C4-2B (cell line): ENCODE data around the gene BSPRY.

Source experiments
- H3K27ac ChIP-seq: fragments of 450-650 bp; 2 replicates; pipeline ENCODE4 v1.5.1; 2017
- CTCF ChIP-seq: fragments of 450-650 bp; conservative IDR thresholded peaks from 2 replicates; pipeline ENCODE4 v1.5.1; 2017; ENCODE audit warnings: mild to moderate bottlenecking
- ZFX ChIP-seq: fragments of 450-650 bp; IDR thresholded peaks from 2 replicates; pipeline ENCODE4 v1.6.1; 2017

The BSPRY gene

GRCh38 chr9:113340011-113340699 lies 9.2 kb upstream of the BSPRY start, which contains the start of gene WDR31:
WDR31 (minus strand) TSS chr9:113340275; CDS start chr9:113332022, 8,253 bp downstream.
- H3K27ac ChIP-seq, result peak within 1 kb of the TSS; percentile 71
- TF ChIP-seq CTCF, result no peak
- TF ChIP-seq ZFX, result peak; percentile 48

GRCh38 chr9:113341712-113342410 lies 7.5 kb upstream of the BSPRY start:
- no peak overlapping the region for H3K27ac ChIP-seq
- no peak for TF ChIP-seq ZFX

GRCh38 chr9:113343732-113344231 lies 5.6 kb upstream of the BSPRY start:
- peak overlapping the region; percentile 14; the same call in 1 of the 2 replicates for H3K27ac ChIP-seq

GRCh38 chr9:113345190-113345589 lies 4.2 kb upstream of the BSPRY start:
- no peak overlapping the region for H3K27ac ChIP-seq
- TF ChIP-seq ZFX (no peak), CTCF (no peak)

More at GRCh38 chr9:113343732-113344231, 5.6 kb upstream of the BSPRY start:
- no peak for TF ChIP-seq CTCF
- no peak for TF ChIP-seq ZFX

GRCh38 chr9:113345671-113346070 lies 3.7 kb upstream of the BSPRY start:
- H3K27ac ChIP-seq, result no peak overlapping the region
- TF ChIP-seq CTCF (no peak), ZFX (no peak)

GRCh38 chr9:113348437-113348836 lies 904 bp upstream of the BSPRY start:
- no peak for TF ChIP-seq ZFX
- TF ChIP-seq CTCF, result no peak
- H3K27ac ChIP-seq, result no peak overlapping the region

GRCh38 chr9:113349066-113349444 lies 286 bp upstream of the BSPRY start:
- peak overlapping the region; percentile 56; the same call in 1 of the 2 replicates for H3K27ac ChIP-seq
- TF ChIP-seq ZFX (no peak), CTCF (no peak)
